SK-N-SH (cell line): ENCODE data around the gene ASPN. TPM values are rescaled to one million over a fixed set of nuclear protein-coding genes. Genes with fewer than 3 reads are reported as not detected.

Experiments
- CTCF ChIA-PET: fragments of 300-600, 350-600 bp; formaldehyde crosslinking; extraction: SDS; loops from one replicate; lab custom pipeline; 2021; lab: Yijun Ruan, JAX
- POLR2A ChIA-PET: fragments of 350-600 bp; sonication (Branson Sonifier 250); formaldehyde crosslinking; extraction: SDS; loops from one replicate; lab custom pipeline; 2020; ENCODE audit warnings: antibody characterized with exemption, inconsistent platforms; lab: Yijun Ruan, JAX
- DNase-seq: peaks from one replicate; pipeline ENCODE4 v3.0.0; 2012
- H2AFZ ChIP-seq: fragments of 200-600 bp; sonication (generic); 2 replicates; pipeline ENCODE4 v1.8.1; 2016; ENCODE audit warnings: antibody characterized with exemption, mild to moderate bottlenecking, low read depth
- H3F3A ChIP-seq: fragments of 200-600 bp; sonication (generic); replicated peaks from 2 replicates; pipeline ENCODE3; 2016; ENCODE audit warnings: antibody characterized with exemption, mild to moderate bottlenecking; ENCODE audit not compliant: insufficient read depth
- H3K27ac ChIP-seq, 2 experiments: fragments of 200-500 bp in 1 of 2; fragments of 200-600 bp in 1 of 2; sonication (Bioruptor generic) in 1 of 2; sonication (generic), shearing (Covaris generic) in 1 of 2; 2 replicates each; pipeline versions ENCODE4 v1.5.1 to v1.6.1; 2014 to 2016; ENCODE audit warnings: low read depth in 2 of 2, inconsistent platforms in 1 of 2, low read length in 1 of 2, mild to moderate bottlenecking in 1 of 2, mixed read lengths in 1 of 2
- H3K27me3 ChIP-seq: fragments of 200-600 bp; sonication (generic), shearing (Covaris generic); 2 replicates; pipeline ENCODE4 v1.6.1; 2016; ENCODE audit warnings: mixed run types; ENCODE audit not compliant: insufficient read depth
- H3K36me3 ChIP-seq, 2 experiments: fragments of 200-500 bp in 1 of 2; fragments of 200-600 bp in 1 of 2; sonication (Bioruptor generic) in 1 of 2; sonication (generic) in 1 of 2; replicated peaks in 1 of 2; 2 replicates each; pipeline versions ENCODE3 to v1.5.1; 2014 to 2016; ENCODE audit warnings: low read length in 1 of 2, mild to moderate bottlenecking in 1 of 2; ENCODE audit not compliant: insufficient read depth in 2 of 2, control insufficient read depth in 1 of 2
- H3K4me1 ChIP-seq, 2 experiments: fragments of 200-500 bp in 1 of 2; fragments of 200-600 bp in 1 of 2; sonication (Bioruptor generic) in 1 of 2; sonication (generic), shearing (Covaris generic) in 1 of 2; 2 replicates each; pipeline versions ENCODE4 v1.5.1 to v1.6.1; 2014 to 2016; ENCODE audit warnings: low read depth in 1 of 2, low read length in 1 of 2, mixed run types in 1 of 2; ENCODE audit not compliant: insufficient read depth in 2 of 2, control insufficient read depth in 1 of 2
- H3K4me2 ChIP-seq: fragments of 200-600 bp; sonication (generic), shearing (Covaris generic); 2 replicates; pipeline ENCODE4 v1.6.1; 2017; ENCODE audit warnings: mixed run types
- H3K4me3 ChIP-seq, 2 experiments: fragments of 200-500 bp in 1 of 2; fragments of 200-600 bp in 1 of 2; sonication (Bioruptor generic) in 1 of 2; sonication (generic), shearing (Covaris generic) in 1 of 2; 2 replicates each; pipeline versions ENCODE4 v1.5.1 to v1.8.1; 2014 to 2016; ENCODE audit warnings: low read depth in 2 of 2, inconsistent platforms in 1 of 2, low read length in 1 of 2, mild to moderate bottlenecking in 1 of 2, mixed read lengths in 1 of 2, moderate library complexity in 1 of 2
- H3K79me2 ChIP-seq: fragments of 200-600 bp; sonication (generic); 2 replicates; pipeline ENCODE4 v1.8.1; 2017; ENCODE audit warnings: mild to moderate bottlenecking; ENCODE audit not compliant: insufficient read depth
- H3K9ac ChIP-seq: fragments of 200-600 bp; sonication (generic); 2 replicates; pipeline ENCODE4 v1.6.1; 2017; ENCODE audit warnings: mixed run types
- H3K9me2 ChIP-seq: fragments of 200-600 bp; sonication (generic); 2 replicates; pipeline ENCODE4 v1.6.1; 2017; ENCODE audit warnings: mixed run types
- H3K9me3 ChIP-seq: fragments of 200-600 bp; sonication (generic); 2 replicates; pipeline ENCODE4 v1.6.1; 2017; ENCODE audit warnings: mixed run types, mild to moderate bottlenecking, moderate library complexity
- H4K20me1 ChIP-seq: fragments of 200-600 bp; sonication (generic); 2 replicates; pipeline ENCODE4 v1.6.1; 2017; ENCODE audit warnings: mild to moderate bottlenecking, mixed run types; ENCODE audit not compliant: insufficient read depth
- ELF1 ChIP-seq: IDR thresholded peaks from 2 replicates; pipeline ENCODE4 v1.4.0; 2012
- FOXJ3 ChIP-seq: sonication (generic); formaldehyde crosslinking; IDR thresholded peaks from 2 replicates; pipeline ENCODE4 v1.5.1; 2020; ENCODE audit warnings: mild to moderate bottlenecking, missing genetic modification reagents
- GATA2 ChIP-seq: sonication (generic); formaldehyde crosslinking; IDR thresholded peaks from 2 replicates; pipeline ENCODE4 v1.5.0; 2020; ENCODE audit warnings: mild to moderate bottlenecking, missing genetic modification reagents
- NFIC ChIP-seq: IDR thresholded peaks from 2 replicates; pipeline ENCODE4 v1.4.0; 2012; ENCODE audit warnings: borderline replicate concordance
- PBX3 ChIP-seq: IDR thresholded peaks from 2 replicates; pipeline ENCODE4; 2012
- SMC3 ChIP-seq: IDR thresholded peaks from 2 replicates; pipeline ENCODE4 v1.6.1; 2012; ENCODE audit warnings: low read depth, low read length, improper control_type of control experiment
- TEAD4 ChIP-seq: IDR thresholded peaks from 2 replicates; pipeline ENCODE4 v1.4.0; 2012; ENCODE audit warnings: mild to moderate bottlenecking, borderline replicate concordance; ENCODE audit not compliant: insufficient read depth
- WGBS: methylation state at CpG from one replicate; pipeline ENCODE4 v1.1.6; 2017; ENCODE audit warnings: low lambda C conversion rate; 5-methylcytosine and 5-hydroxymethylcytosine counted together
- polyA plus RNA-seq, 3 experiments: library from polyadenylated mRNA; depleted of rRNA; stranded (reverse); fragments of >200 nt; gene quantifications; 2 replicates each; pipeline ENCODE4 v1.2.3, GENCODE V29; 2012
- TF ChIP-seq, protein P1 (sequence below): IDR thresholded peaks from 2 replicates; pipeline ENCODE4 v1.6.1; 2012; ENCODE audit warnings: mild to moderate bottlenecking, low read depth, low read length, moderate library complexity

Gene ASPN
- polyA plus RNA-seq, 1 of the 3 experiments (the other 2 are of a cell fraction) = 0.76 TPM

DNA sequence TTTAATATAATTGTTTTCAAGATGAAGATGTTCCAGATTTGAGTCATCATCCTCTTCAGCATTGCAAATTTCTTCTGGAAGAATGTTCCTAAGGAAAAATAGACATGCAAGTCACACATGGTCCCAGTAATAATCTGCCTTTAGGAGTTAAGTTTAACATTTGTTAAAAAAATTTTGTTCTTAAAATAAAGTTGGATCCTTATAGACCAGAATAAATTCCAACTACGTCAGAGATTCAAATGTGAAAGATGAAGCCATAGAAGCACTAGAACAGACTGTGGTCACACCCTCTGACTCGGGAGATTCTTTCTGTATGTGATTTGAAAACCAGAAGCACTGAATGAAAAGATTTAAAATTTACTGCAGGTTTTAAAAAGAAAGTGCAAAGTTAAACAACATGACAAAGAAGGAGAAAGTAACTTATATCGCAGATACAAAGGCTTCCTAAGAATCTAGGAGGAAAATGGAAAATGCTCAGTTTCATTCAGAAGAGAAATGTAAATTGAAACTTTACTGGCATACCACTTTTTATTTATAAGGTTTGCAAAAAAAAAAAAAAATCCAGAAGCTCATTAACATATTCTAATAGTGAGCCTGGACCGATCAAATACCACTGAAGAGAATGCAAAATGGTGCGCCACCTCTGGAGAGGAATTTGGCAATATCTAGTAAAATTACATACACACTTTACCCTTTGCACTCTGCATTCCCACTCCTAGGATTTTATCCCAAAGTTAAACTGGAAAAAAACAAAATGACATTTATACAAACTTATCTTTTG, 14.3 kb upstream of the ASPN start:
- Histone ChIP-seq H3K79me2 (no peaks in the 10 kb centered on the region), H2AFZ (no peak overlapping the region; the same call in 1 of the 2 replicates), H3K9ac (no peak overlapping the region), H3K9me2 (no peaks in the 10 kb centered on the region), H3K27me3 (no peaks in the 10 kb centered on the region), H3K36me3 (no peaks in the 10 kb centered on the region), H3K9me3 (no peaks in the 10 kb centered on the region), H4K20me1 (no peaks in the 10 kb centered on the region), H3K27ac (no peak overlapping the region), H3K4me2 (no peak overlapping the region), H3K4me3 (no peak overlapping the region), H3K4me1 (peaks cover 0 to 21% of the 10 kb centered on the region in 2 experiments; a peak in 2 of 4 replicates), H3F3A (no peaks in the 10 kb centered on the region)
- no peak for DNase-seq
- TF ChIP-seq FOXJ3 (CRISPR knock-in tag) = no peak
- TF ChIP-seq, protein P1, sequence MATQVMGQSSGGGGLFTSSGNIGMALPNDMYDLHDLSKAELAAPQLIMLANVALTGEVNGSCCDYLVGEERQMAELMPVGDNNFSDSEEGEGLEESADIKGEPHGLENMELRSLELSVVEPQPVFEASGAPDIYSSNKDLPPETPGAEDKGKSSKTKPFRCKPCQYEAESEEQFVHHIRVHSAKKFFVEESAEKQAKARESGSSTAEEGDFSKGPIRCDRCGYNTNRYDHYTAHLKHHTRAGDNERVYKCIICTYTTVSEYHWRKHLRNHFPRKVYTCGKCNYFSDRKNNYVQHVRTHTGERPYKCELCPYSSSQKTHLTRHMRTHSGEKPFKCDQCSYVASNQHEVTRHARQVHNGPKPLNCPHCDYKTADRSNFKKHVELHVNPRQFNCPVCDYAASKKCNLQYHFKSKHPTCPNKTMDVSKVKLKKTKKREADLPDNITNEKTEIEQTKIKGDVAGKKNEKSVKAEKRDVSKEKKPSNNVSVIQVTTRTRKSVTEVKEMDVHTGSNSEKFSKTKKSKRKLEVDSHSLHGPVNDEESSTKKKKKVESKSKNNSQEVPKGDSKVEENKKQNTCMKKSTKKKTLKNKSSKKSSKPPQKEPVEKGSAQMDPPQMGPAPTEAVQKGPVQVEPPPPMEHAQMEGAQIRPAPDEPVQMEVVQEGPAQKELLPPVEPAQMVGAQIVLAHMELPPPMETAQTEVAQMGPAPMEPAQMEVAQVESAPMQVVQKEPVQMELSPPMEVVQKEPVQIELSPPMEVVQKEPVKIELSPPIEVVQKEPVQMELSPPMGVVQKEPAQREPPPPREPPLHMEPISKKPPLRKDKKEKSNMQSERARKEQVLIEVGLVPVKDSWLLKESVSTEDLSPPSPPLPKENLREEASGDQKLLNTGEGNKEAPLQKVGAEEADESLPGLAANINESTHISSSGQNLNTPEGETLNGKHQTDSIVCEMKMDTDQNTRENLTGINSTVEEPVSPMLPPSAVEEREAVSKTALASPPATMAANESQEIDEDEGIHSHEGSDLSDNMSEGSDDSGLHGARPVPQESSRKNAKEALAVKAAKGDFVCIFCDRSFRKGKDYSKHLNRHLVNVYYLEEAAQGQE = no peak
- TF ChIP-seq TEAD4 = no peak
- CTCF ChIA-PET = no interaction called here
- POLR2A ChIA-PET = no interaction called here
- WGBS = 91% methylated on average over 5 of the region's 5 CpGs

GRCh38 chr9:92494856-92495255, 12.6 kb upstream of the ASPN start:
- no peak for DNase-seq
- H2AFZ ChIP-seq = no peak overlapping the region
- WGBS = 95% methylated on average over 2 of the region's 2 CpGs
- H3K4me3 ChIP-seq = no peak overlapping the region
- no peaks in the 10 kb centered on the region for H3F3A ChIP-seq
- ChIA-PET POLR2A (no interaction called here), CTCF (interaction anchor here (0.9 to 1.6 kb wide), 3 partner anchors 14 to 221 kb away, joined by 3 read pairs; no protein-coding TSS in a partner anchor)
- H3K27ac ChIP-seq = no peak overlapping the region
- no peak overlapping the region for H3K9ac ChIP-seq
- no peaks in the 10 kb centered on the region for H3K79me2 ChIP-seq
- no peaks in the 10 kb centered on the region for H3K27me3 ChIP-seq
- peaks cover 0 to 19% of the 10 kb centered on the region in 2 experiments; a peak in 2 of 4 replicates for H3K4me1 ChIP-seq
- H3K9me3 ChIP-seq = no peaks in the 10 kb centered on the region
- no peaks in the 10 kb centered on the region for H3K36me3 ChIP-seq
- TF ChIP-seq ELF1 (no peak), NFIC (no peak), PBX3 (no peak), SMC3 (no peak), GATA2 (CRISPR knock-in tag) (no peak)
- H4K20me1 ChIP-seq = no peaks in the 10 kb centered on the region
- no peak overlapping the region for H3K4me2 ChIP-seq
- H3K9me2 ChIP-seq = no peaks in the 10 kb centered on the region
